HG03039 (cell line): ENCODE results near the gene ELMO1.

Source experiments
- ATAC-seq: cut with Tn5 transposase; IDR thresholded peaks from one replicate; pipeline ENCODE4 v1.9.1; 2021; ENCODE audit warnings: mild to moderate bottlenecking, moderate library complexity; ENCODE audit not compliant: unreplicated experiment

The ELMO1 gene

GRCh38 chr7:37071124-37071523 is 377.5 kb downstream of the ELMO1 start:
- no peak for ATAC-seq

- ATAC-seq = no peak
Observed at GRCh38 chr7:37070471-37070870, 378.2 kb downstream of the ELMO1 start.

- no peak for ATAC-seq
Observed at GRCh38 chr7:37070031-37070430, 378.6 kb downstream of the ELMO1 start.

GRCh38 chr7:37069336-37069735 is 379.3 kb downstream of the ELMO1 start:
- no peak for ATAC-seq

GRCh38 chr7:37068902-37069301 is 379.8 kb downstream of the ELMO1 start:
- no peak for ATAC-seq

- no peak for ATAC-seq
Observed at GRCh38 chr7:37068038-37068437, 380.6 kb downstream of the ELMO1 start.

GRCh38 chr7:37065779-37066271 is 382.8 kb downstream of the ELMO1 start:
- peak; percentile 54 for ATAC-seq

GRCh38 chr7:37062560-37062859 is 386.2 kb downstream of the ELMO1 start:
- no peak for ATAC-seq

- ATAC-seq = no peak
Observed at GRCh38 chr7:37061849-37062559, 386.7 kb downstream of the ELMO1 start.

- ATAC-seq = no peak
Observed at GRCh38 chr7:37056234-37056912, 392.3 kb downstream of the ELMO1 start.

GRCh38 chr7:37054624-37055241 is 393.9 kb downstream of the ELMO1 start:
- no peak for ATAC-seq

GRCh38 chr7:37052705-37053104 is 396.0 kb downstream of the ELMO1 start:
- ATAC-seq = no peak

- no peak for ATAC-seq
Observed at GRCh38 chr7:37050801-37051200, 397.9 kb downstream of the ELMO1 start.

GRCh38 chr7:37048674-37049073 is 400.0 kb downstream of the ELMO1 start:
- ATAC-seq = no peak

- ATAC-seq = no peak
Observed at GRCh38 chr7:37047260-37047659, 401.4 kb downstream of the ELMO1 start.

- ATAC-seq = no peak
Observed at GRCh38 chr7:37046531-37047079, 402.1 kb downstream of the ELMO1 start.

- ATAC-seq = no peak
Observed at GRCh38 chr7:37045681-37046179, 402.9 kb downstream of the ELMO1 start.

- no peak for ATAC-seq
Observed at GRCh38 chr7:37041461-37041860, 407.2 kb downstream of the ELMO1 start.

- no peak for ATAC-seq
Observed at GRCh38 chr7:37040330-37040729, 408.3 kb downstream of the ELMO1 start.

- ATAC-seq = no peak
Observed at GRCh38 chr7:37039131-37039749, 409.4 kb downstream of the ELMO1 start.

- no peak for ATAC-seq
Observed at GRCh38 chr7:37038706-37039105, 410.0 kb downstream of the ELMO1 start.
